Epithelial cell of esophagus (primary cell): ENCODE data around the gene MAPT.

Experiments used
- DNase-seq: peaks from one replicate; pipeline ENCODE4 v3.0.0; 2010; ENCODE audit warnings: low read depth
- H3K4me3 ChIP-seq: 2 replicates; pipeline ENCODE4 v1.5.1; 2011; ENCODE audit warnings: mild to moderate bottlenecking, low read length, control low read depth
- TF ChIP-seq, protein P1 (sequence below): IDR thresholded peaks from 2 replicates; pipeline ENCODE4 v1.5.1; 2011; ENCODE audit warnings: low read depth, mild to moderate bottlenecking, low read length, control low read depth, inconsistent platforms; ENCODE audit not compliant: insufficient read depth; ENCODE audit errors: missing control alignments

The MAPT gene

GRCh38 chr17:46037722-46038255 lies 143.4 kb downstream of the MAPT start:
- TF ChIP-seq, protein P1, sequence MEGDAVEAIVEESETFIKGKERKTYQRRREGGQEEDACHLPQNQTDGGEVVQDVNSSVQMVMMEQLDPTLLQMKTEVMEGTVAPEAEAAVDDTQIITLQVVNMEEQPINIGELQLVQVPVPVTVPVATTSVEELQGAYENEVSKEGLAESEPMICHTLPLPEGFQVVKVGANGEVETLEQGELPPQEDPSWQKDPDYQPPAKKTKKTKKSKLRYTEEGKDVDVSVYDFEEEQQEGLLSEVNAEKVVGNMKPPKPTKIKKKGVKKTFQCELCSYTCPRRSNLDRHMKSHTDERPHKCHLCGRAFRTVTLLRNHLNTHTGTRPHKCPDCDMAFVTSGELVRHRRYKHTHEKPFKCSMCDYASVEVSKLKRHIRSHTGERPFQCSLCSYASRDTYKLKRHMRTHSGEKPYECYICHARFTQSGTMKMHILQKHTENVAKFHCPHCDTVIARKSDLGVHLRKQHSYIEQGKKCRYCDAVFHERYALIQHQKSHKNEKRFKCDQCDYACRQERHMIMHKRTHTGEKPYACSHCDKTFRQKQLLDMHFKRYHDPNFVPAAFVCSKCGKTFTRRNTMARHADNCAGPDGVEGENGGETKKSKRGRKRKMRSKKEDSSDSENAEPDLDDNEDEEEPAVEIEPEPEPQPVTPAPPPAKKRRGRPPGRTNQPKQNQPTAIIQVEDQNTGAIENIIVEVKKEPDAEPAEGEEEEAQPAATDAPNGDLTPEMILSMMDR = no peak
- no peak overlapping the region for H3K4me3 ChIP-seq
- no peak for DNase-seq

- TF ChIP-seq, protein P1 = no peak
- no peak for DNase-seq
- H3K4me3 ChIP-seq = no peak overlapping the region
Measured at GRCh38 chr17:46038414-46038813, 144.1 kb downstream of the MAPT start.

DNA sequence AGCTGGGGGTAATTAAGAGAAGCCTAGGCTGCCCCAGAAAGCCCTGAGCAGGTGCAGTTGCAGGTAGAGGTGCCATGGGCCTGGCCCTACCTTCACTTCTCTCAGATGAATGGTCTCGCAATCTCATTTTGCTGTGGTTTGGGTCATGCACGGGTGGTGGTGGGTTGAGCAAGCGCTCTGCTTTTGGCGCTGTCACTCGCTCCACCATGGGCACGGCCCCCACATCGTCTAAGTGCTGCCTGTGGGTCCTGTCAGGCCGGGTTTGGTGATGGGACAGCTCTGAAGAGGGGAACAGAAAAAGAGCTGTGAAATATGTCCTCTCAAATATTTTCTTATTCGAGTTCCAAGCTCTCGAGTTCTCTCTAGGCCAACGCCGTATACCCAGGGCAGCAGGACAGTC lies 144.6 kb downstream of the MAPT start:
- no peak for DNase-seq
- TF ChIP-seq, protein P1 = no peak
- H3K4me3 ChIP-seq = no peak overlapping the region

GRCh38 chr17:46039592-46040186 lies 145.3 kb downstream of the MAPT start:
- H3K4me3 ChIP-seq = no peak overlapping the region
- TF ChIP-seq, protein P1 = no peak
- no peak for DNase-seq

GRCh38 chr17:46042246-46042645 lies 147.9 kb downstream of the MAPT start:
- no peak overlapping the region for H3K4me3 ChIP-seq
- no peak for DNase-seq
- TF ChIP-seq, protein P1 = no peak

GRCh38 chr17:46042925-46043324 lies 148.6 kb downstream of the MAPT start:
- TF ChIP-seq, protein P1 = no peak
- no peak for DNase-seq
- no peak overlapping the region for H3K4me3 ChIP-seq

GRCh38 chr17:46043606-46044005 lies 149.3 kb downstream of the MAPT start:
- TF ChIP-seq, protein P1 = no peak
- no peak for DNase-seq

More at GRCh38 chr17:46043606-46044005, 149.3 kb downstream of the MAPT start:
- H3K4me3 ChIP-seq = no peak overlapping the region
